H54 (cell line): Measurements from ENCODE around the gene CEBPE.

Experiments
- DNase-seq: peaks from one replicate; pipeline ENCODE4 v3.0.0; 2011; ENCODE audit warnings: low spot score, mixed read lengths; ENCODE audit not compliant: insufficient read length
- FAIRE-seq: peaks from 3 replicates; lab custom pipeline; 2011; peaks lifted over from hg19 to GRCh38; lab: Jason Lieb, UNC
- POLR2A ChIP-seq: IDR thresholded peaks from 2 replicates; pipeline ENCODE4 v1.6.1; 2011; ENCODE audit warnings: low read depth, mild to moderate bottlenecking, low read length

Gene CEBPE

GRCh38 chr14:23151342-23151741 is 32.3 kb upstream of the CEBPE start:
- TF ChIP-seq POLR2A, result no peak
- FAIRE-seq (no peak), DNase-seq (no peak)

GRCh38 chr14:23149745-23150144 is 30.7 kb upstream of the CEBPE start:
- DNase-seq (no peak), FAIRE-seq (no peak)
- no peak for TF ChIP-seq POLR2A

GRCh38 chr14:23148591-23149249 is 29.7 kb upstream of the CEBPE start:
- no peak for TF ChIP-seq POLR2A
- FAIRE-seq, result no peak

GRCh38 chr14:23147676-23148075 is 28.6 kb upstream of the CEBPE start:
- FAIRE-seq, result no peak
- no peak for DNase-seq
- TF ChIP-seq POLR2A, result no peak

More at GRCh38 chr14:23148591-23149249, 29.7 kb upstream of the CEBPE start:
- DNase-seq, result no peak

GRCh38 chr14:23146980-23147379 is 27.9 kb upstream of the CEBPE start:
- DNase-seq, result no peak
- no peak for FAIRE-seq
- TF ChIP-seq POLR2A, result no peak

- no peak for DNase-seq
- FAIRE-seq, result no peak
- TF ChIP-seq POLR2A, result no peak
Observed at GRCh38 chr14:23146351-23146910, 27.4 kb upstream of the CEBPE start.

GRCh38 chr14:23145794-23146350 is 26.8 kb upstream of the CEBPE start:
- FAIRE-seq, result no peak
- DNase-seq, result no peak
- no peak for TF ChIP-seq POLR2A

- no peak for TF ChIP-seq POLR2A
- FAIRE-seq (no peak), DNase-seq (no peak)
Observed at GRCh38 chr14:23143911-23144310, 24.9 kb upstream of the CEBPE start.

GRCh38 chr14:23142826-23143225 is 23.8 kb upstream of the CEBPE start:
- no peak for FAIRE-seq
- no peak for TF ChIP-seq POLR2A
- no peak for DNase-seq

- DNase-seq (peak; percentile 15), FAIRE-seq (no peak)
- no peak for TF ChIP-seq POLR2A
Observed at GRCh38 chr14:23141706-23142444, 22.8 kb upstream of the CEBPE start.

GRCh38 chr14:23140371-23140770 is 21.3 kb upstream of the CEBPE start:
- FAIRE-seq, result no peak
- TF ChIP-seq POLR2A, result no peak
- no peak for DNase-seq

GRCh38 chr14:23139874-23140273 is 20.8 kb upstream of the CEBPE start:
- TF ChIP-seq POLR2A, result no peak
- DNase-seq, result no peak
- no peak for FAIRE-seq

GRCh38 chr14:23137813-23138535 is 18.9 kb upstream of the CEBPE start:
- FAIRE-seq, result no peak
- no peak for DNase-seq

More at GRCh38 chr14:23137813-23138535, 18.9 kb upstream of the CEBPE start:
- TF ChIP-seq POLR2A, result no peak
